Uterus (tissue), 4 donors: Measurements from ENCODE around the gene SYCP2. TPM values are rescaled to one million over a fixed set of nuclear protein-coding genes. Genes with fewer than 3 reads are reported as not detected.

Source experiments
- DNase-seq, 2 donors: peaks; one replicate each; pipeline ENCODE4 v3.0.0-alpha.2; 2019 to 2020
- H3K27ac ChIP-seq, 2 donors: fragments of 200-600 bp; sonication (generic); 1 replicate in 1 of 2; 2 replicates in 1 of 2; pipeline ENCODE4 v1.5.1; 2016 to 2018
- H3K27me3 ChIP-seq, 2 donors: fragments of 200-600 bp; sonication (generic); one replicate each; pipeline ENCODE4 v1.5.1; 2018 to 2019; ENCODE audit warnings: control low read depth in 1 of 2
- H3K36me3 ChIP-seq, 2 donors: fragments of 200-600 bp; sonication (generic); one replicate each; pipeline ENCODE4 v1.5.1; 2019; ENCODE audit warnings: control low read depth in 1 of 2
- H3K4me1 ChIP-seq, 2 donors: fragments of 200-600 bp; sonication (generic); one replicate each; pipeline ENCODE4 v1.5.1; 2018 to 2019; ENCODE audit warnings: control low read depth in 1 of 2
- H3K4me3 ChIP-seq, 2 donors: fragments of 200-600 bp; sonication (generic); 1 replicate in 1 of 2; 2 replicates in 1 of 2; pipeline ENCODE4 v1.5.1; 2018 to 2019; ENCODE audit warnings: mild to moderate bottlenecking in 1 of 2
- H3K9me3 ChIP-seq, 2 donors: fragments of 200-600 bp; sonication (generic); one replicate each; pipeline ENCODE4 v1.5.1; 2019; ENCODE audit warnings: control low read depth in 1 of 2
- CTCF ChIP-seq, 4 experiments: fragments of 200-600 bp in 2 of 4; fragments of 450-650 bp in 2 of 4; sonication (generic) in 2 of 4; IDR thresholded peaks; one replicate each; pipeline ENCODE4 v1.5.1; 2016 to 2019; ENCODE audit warnings: antibody characterized with exemption in 4 of 4, mild to moderate bottlenecking in 2 of 4, moderate library complexity in 1 of 4
- POLR2A ChIP-seq, 2 donors: fragments of 450-650 bp; IDR thresholded peaks; one replicate each; pipeline ENCODE4 v1.6.1; 2016; ENCODE audit warnings: antibody characterized with exemption in 2 of 2, mild to moderate bottlenecking in 1 of 2, moderate library complexity in 1 of 2
- intact Hi-C: fragments of 100-400 bp; cut with DNase I; formaldehyde crosslinking; loops from one replicate; pipeline ENCODE4 v1.15.1; 2023; ENCODE audit warnings: low total_unique reads
- total RNA-seq, 4 donors: library from RNA; depleted of rRNA in 3 of 4; stranded (reverse); fragments of >200 nt in 3 of 4; gene quantifications; one replicate each; pipeline versions ENCODE4 v1.1.0 to v1.2.4, GENCODE V29; 2014 to 2023
- donor health status: DM: yes; HTN: yes; CAD: no.

Gene SYCP2
- total RNA-seq, 4 donors from 2014 or later = 1.2 to 22.5 (median 6.6) TPM

DNA sequence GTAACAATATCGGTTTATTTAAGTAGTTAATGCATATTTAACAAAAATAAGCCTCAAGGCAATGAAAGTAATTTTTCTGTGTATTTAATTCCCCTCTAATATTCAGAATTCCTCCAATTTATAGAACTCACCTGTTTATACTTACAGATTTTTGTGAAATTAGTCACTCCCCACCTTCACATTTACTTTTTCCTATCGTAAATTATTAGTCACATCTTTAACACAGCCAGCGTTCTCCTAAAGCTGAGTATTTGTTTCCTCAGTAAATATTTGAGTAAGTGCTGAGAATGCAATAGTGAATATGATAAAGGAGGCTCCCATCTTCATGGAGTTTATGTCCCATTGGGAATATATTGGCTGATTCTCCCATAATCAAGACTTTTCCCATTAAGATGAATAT, 88.0 kb downstream of the SYCP2 start:
- TF ChIP-seq POLR2A (IDR thresholded peaks at IDR 0.05) (no peak), CTCF (IDR thresholded peaks at IDR 0.05) (no peak)
- intact Hi-C loops = no loop called here
- H3K36me3 ChIP-seq = no peaks in the 10 kb centered on the region
- H3K4me3 ChIP-seq = no peak overlapping the region
- DNase-seq = no peak
- H3K9me3 ChIP-seq = no peaks in the 10 kb centered on the region
- H3K27me3 ChIP-seq = no peaks in the 10 kb centered on the region
- H3K4me1 ChIP-seq = no peaks in the 10 kb centered on the region
- H3K27ac ChIP-seq = no peak overlapping the region

- Histone ChIP-seq H3K27me3 (no peaks in the 10 kb centered on the region), H3K27ac (no peak overlapping the region), H3K36me3 (no peaks in the 10 kb centered on the region)
Measured at GRCh38 chr20:59839400-59839799, 94.0 kb downstream of the SYCP2 start.

GRCh38 chr20:59837623-59838394, 95.6 kb downstream of the SYCP2 start:
- H3K27ac ChIP-seq = no peak overlapping the region
- H3K36me3 ChIP-seq = no peaks in the 10 kb centered on the region
- DNase-seq = no peak
- TF ChIP-seq POLR2A (IDR thresholded peaks at IDR 0.05) (no peak), CTCF (IDR thresholded peaks at IDR 0.05) (no peak)
- H3K4me3 ChIP-seq = no peak overlapping the region
- intact Hi-C loops = no loop called here
- peaks cover 3 to 6% of the 10 kb centered on the region in 2 donors for H3K4me1 ChIP-seq
- no peaks in the 10 kb centered on the region for H3K27me3 ChIP-seq
- no peaks in the 10 kb centered on the region for H3K9me3 ChIP-seq

More at GRCh38 chr20:59839400-59839799, 94.0 kb downstream of the SYCP2 start:
- Histone ChIP-seq H3K4me1 (peaks cover 3 to 6% of the 10 kb centered on the region in 2 donors), H3K4me3 (no peak overlapping the region), H3K9me3 (no peaks in the 10 kb centered on the region)
- intact Hi-C loops = no loop called here
- TF ChIP-seq POLR2A (IDR thresholded peaks at IDR 0.05) = no peak
- TF ChIP-seq CTCF (IDR thresholded peaks at IDR 0.05) = no peak
- DNase-seq = no peak

DNA sequence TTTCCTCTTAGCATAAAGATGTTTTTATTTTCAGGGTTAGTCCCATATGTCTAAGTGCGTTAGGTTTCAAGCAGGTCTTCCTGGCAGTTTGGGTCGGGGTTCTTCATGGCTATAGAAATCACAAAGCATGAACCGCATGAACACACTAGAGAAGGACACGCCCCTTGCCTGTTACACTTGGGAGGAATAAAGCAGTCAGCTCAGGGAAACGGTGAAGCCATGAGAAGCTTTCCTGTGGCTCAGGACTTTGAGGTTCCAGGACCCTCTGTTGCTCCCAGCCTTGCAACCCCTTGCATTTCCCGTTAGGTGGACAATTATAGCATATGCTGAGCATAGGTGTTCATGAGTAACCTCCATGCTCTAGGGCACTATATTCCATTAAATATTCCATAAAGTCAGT, 96.7 kb downstream of the SYCP2 start:
- intact Hi-C loops = no loop called here
- H3K9me3 ChIP-seq = no peaks in the 10 kb centered on the region
- H3K4me3 ChIP-seq = no peak overlapping the region
- H3K4me1 ChIP-seq = peaks cover 3 to 6% of the 10 kb centered on the region in 2 donors
- TF ChIP-seq CTCF (IDR thresholded peaks at IDR 0.05) (no peak), POLR2A (IDR thresholded peaks at IDR 0.05) (no peak)
- no peaks in the 10 kb centered on the region for H3K27me3 ChIP-seq
- no peaks in the 10 kb centered on the region for H3K36me3 ChIP-seq
- H3K27ac ChIP-seq = no peak overlapping the region
- no peak for DNase-seq
